Neural cell (in vitro differentiated cells): ENCODE data around the gene GPR78. TPM values are rescaled to one million over a fixed set of nuclear protein-coding genes. Genes with fewer than 3 reads are reported as not detected.

ENCODE experiments used
- H2AFZ ChIP-seq: fragments of 200-600, 300-800 bp; sonication (generic), shearing (Covaris generic); 2 replicates; pipeline ENCODE4 v1.6.0; 2014; ENCODE audit warnings: low read depth, mild to moderate bottlenecking, antibody characterized with exemption, low read length, moderate library complexity
- H3F3A ChIP-seq: fragments of 200-600 bp; shearing (Covaris generic); 2 replicates; pipeline ENCODE4 v1.6.1; 2016; ENCODE audit warnings: mild to moderate bottlenecking, moderate library complexity, mixed read lengths, antibody characterized with exemption, low read length; ENCODE audit not compliant: insufficient read depth, poor library complexity, severe bottlenecking
- H3K27ac ChIP-seq: fragments of 200-600, 300-800 bp; sonication (generic), shearing (Covaris generic); 2 replicates; pipeline ENCODE4 v1.5.1; 2014; ENCODE audit warnings: mild to moderate bottlenecking, low read length, moderate library complexity
- H3K27me3 ChIP-seq: fragments of 300-800, 200-600 bp; sonication (generic), shearing (Covaris generic); 2 replicates; pipeline ENCODE4 v1.6.0; 2014; ENCODE audit warnings: mild to moderate bottlenecking, low read depth, low read length, moderate library complexity; ENCODE audit not compliant: insufficient read depth
- H3K36me3 ChIP-seq: fragments of 300-800, 200-600 bp; sonication (generic), shearing (Covaris generic); 2 replicates; pipeline ENCODE4 v1.5.1; 2014; ENCODE audit warnings: mild to moderate bottlenecking, antibody characterized with exemption, low read length, moderate library complexity; ENCODE audit not compliant: insufficient read depth
- H3K4me2 ChIP-seq: fragments of 300-800, 200-600 bp; sonication (generic), shearing (Covaris generic); 2 replicates; pipeline ENCODE4 v1.6.0; 2014; ENCODE audit warnings: mild to moderate bottlenecking, low read length
- H3K4me3 ChIP-seq: fragments of 300-800, 200-600 bp; sonication (generic), shearing (Covaris generic); 2 replicates; pipeline ENCODE4 v1.5.1; 2014; ENCODE audit warnings: mild to moderate bottlenecking, low read length, moderate library complexity
- H3K79me2 ChIP-seq: fragments of 200-600 bp; shearing (Covaris generic); replicated peaks from 2 replicates; pipeline ENCODE4 v1.6.0; 2014; ENCODE audit warnings: mild to moderate bottlenecking, low read length, moderate library complexity; ENCODE audit not compliant: insufficient read depth
- H3K9ac ChIP-seq: fragments of 300-800, 200-600 bp; sonication (generic), shearing (Covaris generic); 2 replicates; pipeline ENCODE4 v1.6.1; 2016; ENCODE audit warnings: mild to moderate bottlenecking, low read length, mixed read lengths
- H3K9me2 ChIP-seq: fragments of 200-600 bp; shearing (Covaris generic); 2 replicates; pipeline ENCODE4 v1.6.1; 2016; ENCODE audit warnings: mild to moderate bottlenecking, low read length, mixed read lengths; ENCODE audit not compliant: insufficient read depth
- H3K9me3 ChIP-seq: fragments of 200-600, 300-800 bp; sonication (generic), shearing (Covaris generic); 2 replicates; pipeline ENCODE4 v1.6.1; 2016; ENCODE audit warnings: mild to moderate bottlenecking, mixed run types, low read length, moderate library complexity, mixed read lengths
- H4K20me1 ChIP-seq: fragments of 200-600 bp; shearing (Covaris generic); 2 replicates; pipeline ENCODE4 v1.6.1; 2016; ENCODE audit warnings: mild to moderate bottlenecking, mixed run types; ENCODE audit not compliant: insufficient read depth
- EP300 ChIP-seq: fragments of 450-650 bp; conservative IDR thresholded peaks from 2 replicates; pipeline ENCODE4 v1.6.1; 2014; ENCODE audit warnings: antibody characterized with exemption, mild to moderate bottlenecking, moderate library complexity; ENCODE audit not compliant: poor library complexity, severe bottlenecking
- EZH2 ChIP-seq: fragments of 200-600, 300-800 bp; shearing (Covaris generic), sonication (generic); IDR thresholded peaks from 2 replicates; pipeline ENCODE4 v1.6.1; 2014; ENCODE audit warnings: antibody characterized with exemption, low read length, borderline replicate concordance, mild to moderate bottlenecking; ENCODE audit not compliant: insufficient read depth, poor library complexity, severe bottlenecking
- MXI1 ChIP-seq: fragments of 450-650 bp; conservative IDR thresholded peaks from 2 replicates; pipeline ENCODE4 v1.6.1; 2014; ENCODE audit warnings: antibody characterized with exemption, mild to moderate bottlenecking; ENCODE audit not compliant: poor library complexity, severe bottlenecking
- POLR2AphosphoS5 ChIP-seq: IDR thresholded peaks from 2 replicates; pipeline ENCODE4 v1.6.1; 2012
- RAD21 ChIP-seq: fragments of 450-650 bp; conservative IDR thresholded peaks from 2 replicates; pipeline ENCODE4 v1.6.1; 2014; ENCODE audit warnings: antibody characterized with exemption, mild to moderate bottlenecking, moderate library complexity
- REST ChIP-seq: IDR thresholded peaks from 2 replicates; pipeline ENCODE4 v1.6.1; 2012; ENCODE audit warnings: borderline replicate concordance
- SMC3 ChIP-seq: fragments of 450-650 bp; conservative IDR thresholded peaks from 2 replicates; pipeline ENCODE4 v1.6.1; 2014; ENCODE audit warnings: antibody characterized with exemption, mild to moderate bottlenecking, moderate library complexity; ENCODE audit not compliant: poor library complexity
- TAF1 ChIP-seq: IDR thresholded peaks from 2 replicates; pipeline ENCODE4 v1.6.1; 2012; ENCODE audit warnings: low read depth
- polyA plus RNA-seq: library from polyadenylated mRNA; depleted of rRNA; stranded (reverse); fragments of >200 nt; gene quantifications from 2 replicates; pipeline ENCODE4 v1.2.3, GENCODE V29; 2014
- TF ChIP-seq, protein P1 (sequence below): fragments of 450-650 bp; IDR thresholded peaks from 2 replicates; pipeline ENCODE4 v1.5.1; 2014; ENCODE audit warnings: antibody characterized with exemption, mild to moderate bottlenecking, moderate library complexity; ENCODE audit not compliant: poor library complexity, severe bottlenecking

GPR78 gene
- polyA plus RNA-seq, 1 donor from 2014 or later: not detected

DNA sequence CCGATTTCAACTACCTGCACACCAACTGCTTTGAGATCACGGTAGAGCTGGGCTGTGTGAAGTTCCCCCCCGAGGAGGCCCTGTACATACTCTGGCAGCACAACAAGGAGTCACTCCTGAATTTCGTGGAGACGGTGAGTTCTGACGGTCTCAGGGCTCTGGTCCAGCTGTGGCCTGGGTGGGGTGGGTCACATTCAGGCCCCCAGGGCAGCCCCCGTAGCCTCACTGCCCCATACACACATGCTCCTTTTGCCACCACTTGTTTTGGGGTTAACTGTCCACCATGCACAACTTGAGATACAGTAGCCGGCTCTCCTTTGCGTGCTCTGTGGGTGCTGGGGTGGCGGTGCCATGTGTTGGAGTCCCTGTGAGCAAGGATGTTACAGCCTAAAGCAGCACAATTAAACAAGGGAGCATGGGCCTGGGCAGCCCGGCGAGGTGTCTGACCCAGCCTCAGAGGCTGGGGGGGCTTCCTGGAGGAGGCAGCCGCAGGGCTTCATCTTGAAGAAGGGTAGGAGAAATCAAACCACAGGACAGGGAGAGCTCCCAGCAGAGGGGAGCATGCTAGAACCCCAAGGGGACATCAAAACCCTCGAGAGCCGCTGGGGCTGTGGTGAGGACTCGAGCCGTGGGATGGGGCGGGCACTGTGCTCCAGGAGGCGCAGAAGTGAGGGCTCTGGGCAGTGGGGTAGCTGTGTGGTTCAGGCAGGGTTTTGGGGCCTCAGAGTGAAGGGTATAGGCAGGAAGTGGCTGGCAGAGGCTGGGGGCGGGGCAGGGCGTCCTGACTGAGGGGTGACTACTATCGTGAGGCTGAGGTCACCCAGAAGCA lies 34.4 kb downstream of the GPR78 start:
- H3K9me2 ChIP-seq: no peaks in the 10 kb centered on the region
- no peaks in the 10 kb centered on the region for H3K36me3 ChIP-seq
- no peak overlapping the region for H3K4me2 ChIP-seq

DNA sequence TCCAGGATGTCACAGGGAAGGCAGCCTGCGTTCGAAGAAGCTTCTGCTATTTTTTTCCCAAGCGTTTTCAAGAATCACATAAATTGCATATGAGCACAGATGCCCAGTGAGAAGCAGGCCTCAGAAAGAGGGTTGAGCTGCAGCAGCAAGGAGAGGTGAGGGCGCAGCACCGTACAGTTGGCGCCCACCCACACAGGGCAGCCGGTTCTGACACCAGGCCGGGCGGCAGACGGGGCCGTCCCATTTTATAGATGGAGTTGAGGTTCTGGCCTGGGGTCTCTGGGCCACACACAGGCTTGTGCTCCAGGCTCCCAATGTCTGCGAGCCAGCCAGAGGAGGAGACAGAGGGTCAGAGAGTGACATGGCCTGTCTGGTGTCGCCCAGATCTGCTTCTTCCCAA lies 35.2 kb downstream of the GPR78 start:
- no peaks in the 10 kb centered on the region for H3K36me3 ChIP-seq
- no peaks in the 10 kb centered on the region for H3K27me3 ChIP-seq
- H3K4me2 ChIP-seq: no peak overlapping the region
- no peaks in the 10 kb centered on the region for H3K79me2 ChIP-seq
- H3K27ac ChIP-seq: no peak overlapping the region
- H2AFZ ChIP-seq: no peak overlapping the region
- TF ChIP-seq EZH2 (no peak), MXI1 (no peak), TAF1 (no peak), RAD21 (no peak), SMC3 (no peak), POLR2AphosphoS5 (no peak), EP300 (no peak), REST (no peak)
- TF ChIP-seq, protein P1, sequence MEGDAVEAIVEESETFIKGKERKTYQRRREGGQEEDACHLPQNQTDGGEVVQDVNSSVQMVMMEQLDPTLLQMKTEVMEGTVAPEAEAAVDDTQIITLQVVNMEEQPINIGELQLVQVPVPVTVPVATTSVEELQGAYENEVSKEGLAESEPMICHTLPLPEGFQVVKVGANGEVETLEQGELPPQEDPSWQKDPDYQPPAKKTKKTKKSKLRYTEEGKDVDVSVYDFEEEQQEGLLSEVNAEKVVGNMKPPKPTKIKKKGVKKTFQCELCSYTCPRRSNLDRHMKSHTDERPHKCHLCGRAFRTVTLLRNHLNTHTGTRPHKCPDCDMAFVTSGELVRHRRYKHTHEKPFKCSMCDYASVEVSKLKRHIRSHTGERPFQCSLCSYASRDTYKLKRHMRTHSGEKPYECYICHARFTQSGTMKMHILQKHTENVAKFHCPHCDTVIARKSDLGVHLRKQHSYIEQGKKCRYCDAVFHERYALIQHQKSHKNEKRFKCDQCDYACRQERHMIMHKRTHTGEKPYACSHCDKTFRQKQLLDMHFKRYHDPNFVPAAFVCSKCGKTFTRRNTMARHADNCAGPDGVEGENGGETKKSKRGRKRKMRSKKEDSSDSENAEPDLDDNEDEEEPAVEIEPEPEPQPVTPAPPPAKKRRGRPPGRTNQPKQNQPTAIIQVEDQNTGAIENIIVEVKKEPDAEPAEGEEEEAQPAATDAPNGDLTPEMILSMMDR: no peak
- H3F3A ChIP-seq: no peaks in the 10 kb centered on the region
- no peaks in the 10 kb centered on the region for H3K9me3 ChIP-seq
- H3K9ac ChIP-seq: no peak overlapping the region
- no peaks in the 10 kb centered on the region for H4K20me1 ChIP-seq
- no peaks in the 10 kb centered on the region for H3K9me2 ChIP-seq
- H3K4me3 ChIP-seq: no peak overlapping the region

More for the DNA sequence above, 34.4 kb downstream of the GPR78 start:
- Histone ChIP-seq H3K4me3 (no peak overlapping the region), H3F3A (no peaks in the 10 kb centered on the region), H3K9me3 (no peaks in the 10 kb centered on the region), H4K20me1 (no peaks in the 10 kb centered on the region), H3K9ac (no peak overlapping the region), H2AFZ (no peak overlapping the region), H3K27ac (no peak overlapping the region), H3K79me2 (no peaks in the 10 kb centered on the region), H3K27me3 (no peaks in the 10 kb centered on the region)
- TF ChIP-seq SMC3: no peak
- no peak for TF ChIP-seq RAD21
- TF ChIP-seq EP300: no peak
- TF ChIP-seq MXI1: no peak
- TF ChIP-seq POLR2AphosphoS5: no peak
- no peak for TF ChIP-seq TAF1
